Activated CD4-positive, alpha-beta T cell treated with anti-CD3 and anti-CD28 coated beads, Interleukin-2, amount 50 U/mL, for 4 hours (primary cell): ENCODE measurements around the gene POTEH.
"Not testable (repeated sequence)": the region's sequence is repeated elsewhere in the genome, so short reads cannot be mapped to it uniquely, and the experiment has no call there.

Experiments
- DNase-seq, 2 experiments: peaks; one replicate each; pipeline ENCODE4 v3.0.0-alpha.2; 2020

The POTEH gene

DNA sequence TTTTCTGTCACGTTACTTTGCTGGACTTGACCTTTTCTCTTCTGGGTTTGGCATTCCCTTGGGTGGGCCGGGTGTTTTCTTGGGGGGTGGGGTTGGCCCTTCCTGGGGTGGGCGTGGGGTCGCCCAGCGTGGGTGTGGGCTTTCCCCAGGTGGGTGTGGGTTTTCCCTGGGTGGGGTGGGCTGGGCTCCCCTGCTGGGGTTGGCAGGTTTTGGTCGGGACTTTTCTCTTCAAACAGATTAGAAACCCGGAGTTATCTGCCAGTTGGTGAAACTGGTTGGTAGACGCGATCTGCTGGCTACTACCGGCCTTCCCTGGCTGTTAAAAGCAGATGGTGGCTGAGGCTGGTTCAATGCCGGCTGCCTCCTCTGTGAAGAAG lies at the start of gene POTEH:
POTEH (plus strand) TSS at position 278 of the 377 bp plus-strand sequence; CDS start at position 330, 52 bp downstream.
- DNase-seq, result not testable (repeated sequence)

DNA sequence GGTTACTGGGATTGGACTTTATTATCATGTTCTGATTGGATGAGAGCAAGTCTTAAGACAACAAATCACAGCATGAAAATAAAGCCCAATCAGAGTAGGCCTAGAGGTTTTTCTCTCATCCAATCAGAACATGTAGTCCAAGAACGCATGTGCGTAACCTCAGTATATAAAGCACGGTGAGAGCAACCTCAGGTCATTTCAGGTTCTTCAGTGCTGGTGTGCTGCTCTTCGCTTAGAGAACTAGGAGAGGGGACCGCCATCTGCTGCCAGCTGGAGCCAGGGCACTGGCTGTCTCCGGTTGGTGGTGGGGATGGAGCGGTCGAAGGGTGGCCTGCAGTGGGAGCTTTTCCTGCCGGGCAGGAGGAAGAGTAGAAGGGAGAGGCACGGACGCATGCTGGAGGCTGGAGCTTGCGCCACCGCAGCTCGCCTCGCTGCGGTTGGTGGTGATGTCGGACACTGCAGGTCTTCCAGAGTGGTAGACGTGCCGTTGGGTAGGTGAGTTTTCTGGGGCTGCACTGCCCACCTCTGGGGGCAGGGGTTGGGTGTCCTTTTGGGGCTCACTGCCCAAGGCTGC lies 47.5 kb upstream of the POTEH start:
- not testable (repeated sequence) for DNase-seq

DNA sequence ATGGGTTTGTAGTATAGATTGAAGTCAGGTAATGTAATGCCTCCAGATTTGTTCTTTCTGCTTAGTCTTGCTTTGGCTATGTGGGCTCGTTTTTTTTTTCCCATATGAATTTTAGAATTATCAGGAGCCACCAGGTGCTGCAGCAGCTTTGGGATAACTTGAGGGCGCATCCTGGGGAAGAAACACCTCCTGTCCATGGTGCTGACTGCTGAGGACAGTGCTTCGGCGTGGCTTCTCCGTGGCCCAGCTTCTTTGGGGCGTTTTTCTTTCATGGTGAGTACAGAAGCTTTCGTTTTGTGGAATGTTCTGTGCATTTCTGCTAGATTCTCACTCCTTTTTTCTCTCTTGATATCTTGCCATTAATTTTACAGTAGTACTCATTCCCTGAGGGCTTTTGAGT lies 37.9 kb upstream of the POTEH start:
- not testable (repeated sequence) for DNase-seq

DNA sequence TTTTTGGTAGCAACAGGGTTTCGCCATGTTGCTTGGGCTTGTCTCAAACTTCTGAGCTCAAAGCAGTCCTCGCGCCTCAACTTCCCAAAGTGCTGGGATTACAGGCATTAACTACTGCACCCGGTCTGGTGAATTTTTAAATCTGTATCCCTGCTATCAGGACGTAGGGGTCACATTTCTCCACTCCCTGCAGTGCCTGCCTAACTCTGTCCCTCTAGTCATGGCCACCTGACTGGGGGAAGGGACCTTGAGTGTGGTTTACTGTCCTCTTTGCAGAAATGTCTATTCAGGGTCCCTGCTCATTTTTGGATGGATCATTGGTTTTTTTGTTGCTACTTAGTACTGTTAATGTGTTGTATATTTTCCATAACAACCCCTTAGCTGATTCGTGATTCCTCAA lies 37.1 kb upstream of the POTEH start:
- not testable (repeated sequence) for DNase-seq

DNA sequence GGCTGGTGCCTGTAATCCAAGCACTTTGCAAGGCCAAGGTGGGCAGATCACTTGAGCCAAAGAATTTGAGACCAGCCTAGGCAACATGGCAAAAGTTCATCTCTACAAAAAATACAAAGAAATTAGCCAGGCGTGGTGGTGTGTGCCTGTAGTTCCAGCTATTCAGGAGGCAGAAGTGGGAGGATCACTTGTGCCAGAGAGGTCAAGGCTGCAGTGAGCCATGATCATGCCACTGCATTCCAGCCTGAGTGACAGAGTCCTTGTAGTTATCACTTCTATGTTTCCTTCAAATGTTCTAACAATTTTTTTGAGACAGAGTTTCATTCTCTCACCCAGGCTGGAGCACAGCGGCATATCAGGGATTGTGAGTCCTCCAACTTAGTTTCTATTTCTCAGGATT lies 36.6 kb upstream of the POTEH start:
- not testable (repeated sequence) for DNase-seq

DNA sequence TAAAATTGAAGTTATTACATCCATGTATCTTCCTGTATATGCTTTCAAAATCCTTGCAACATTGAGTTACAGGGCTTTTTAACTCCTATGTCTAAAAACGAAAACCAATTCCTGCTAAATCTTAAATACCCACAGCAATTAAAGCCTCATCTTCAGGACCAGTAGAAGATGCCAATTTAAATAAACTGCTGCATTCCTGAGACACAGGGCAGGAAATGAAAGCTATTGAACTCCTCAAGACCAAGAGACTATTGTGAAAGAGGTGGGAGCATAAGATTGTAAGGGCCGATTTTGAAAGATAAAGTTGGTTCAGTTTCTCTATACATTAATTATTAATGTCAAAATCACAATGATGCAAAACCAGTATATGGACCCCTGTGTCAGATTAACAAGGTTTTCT lies 28.7 kb upstream of the POTEH start:
- not testable (repeated sequence) for DNase-seq

DNA sequence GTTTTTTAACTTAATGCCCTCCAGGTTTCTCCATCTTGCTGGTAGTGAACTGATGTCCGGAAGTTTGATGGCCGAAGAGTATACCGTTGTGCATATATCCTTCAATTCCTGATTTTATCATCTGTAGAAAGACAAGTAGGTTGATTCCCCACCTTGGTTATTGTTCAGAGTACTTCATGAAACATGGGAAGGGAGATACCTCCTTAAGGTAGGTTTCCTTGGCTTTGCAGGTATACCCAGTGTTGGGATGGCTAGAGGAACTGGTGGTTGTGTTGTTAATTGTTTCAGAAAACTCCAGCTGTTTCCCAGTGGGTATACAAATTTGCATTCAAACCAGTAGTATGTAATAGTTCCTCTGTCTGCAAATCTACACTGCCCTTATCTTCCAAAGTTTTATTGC lies 25.1 kb upstream of the POTEH start:
- not testable (repeated sequence) for DNase-seq

DNA sequence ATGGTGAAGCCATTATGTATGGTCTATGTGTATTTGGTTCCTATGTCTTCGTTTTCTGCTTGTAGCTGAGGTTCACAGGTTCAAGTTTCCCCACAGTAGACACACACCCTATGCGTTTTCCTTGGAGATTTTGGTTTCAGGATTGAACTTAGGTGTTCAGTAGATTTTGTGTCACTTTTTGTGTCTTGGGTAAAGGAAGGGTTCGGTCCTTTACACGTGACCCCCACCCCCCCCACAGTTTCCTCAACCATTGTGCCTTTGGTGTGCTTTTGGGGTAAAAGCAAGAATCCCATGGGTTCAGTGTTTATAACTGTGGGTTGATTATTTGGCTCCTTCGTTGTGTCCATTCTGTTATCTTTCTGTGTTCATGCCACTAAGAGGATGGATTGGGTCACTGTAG lies 24.3 kb upstream of the POTEH start:
- DNase-seq, result not testable (repeated sequence)

DNA sequence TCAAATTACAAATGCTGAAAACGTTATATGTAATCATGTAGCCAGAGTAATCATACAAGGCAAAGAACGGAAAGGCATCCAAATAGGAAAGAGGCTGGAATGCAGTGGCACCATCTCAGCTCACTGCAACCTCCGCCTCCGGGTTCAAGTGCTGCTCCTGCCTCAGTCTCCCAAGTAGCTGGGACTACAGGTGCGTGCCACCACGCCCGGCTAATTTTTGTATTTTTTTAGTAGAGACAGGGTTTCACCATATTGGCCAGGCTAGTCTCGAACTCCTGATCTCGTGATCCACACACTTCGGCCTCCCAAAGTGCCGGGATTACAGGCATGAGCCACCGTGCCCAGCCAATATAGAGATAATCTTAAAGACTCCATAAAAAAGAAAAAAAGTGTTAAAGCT lies 20.4 kb upstream of the POTEH start:
- DNase-seq, result not testable (repeated sequence)

DNA sequence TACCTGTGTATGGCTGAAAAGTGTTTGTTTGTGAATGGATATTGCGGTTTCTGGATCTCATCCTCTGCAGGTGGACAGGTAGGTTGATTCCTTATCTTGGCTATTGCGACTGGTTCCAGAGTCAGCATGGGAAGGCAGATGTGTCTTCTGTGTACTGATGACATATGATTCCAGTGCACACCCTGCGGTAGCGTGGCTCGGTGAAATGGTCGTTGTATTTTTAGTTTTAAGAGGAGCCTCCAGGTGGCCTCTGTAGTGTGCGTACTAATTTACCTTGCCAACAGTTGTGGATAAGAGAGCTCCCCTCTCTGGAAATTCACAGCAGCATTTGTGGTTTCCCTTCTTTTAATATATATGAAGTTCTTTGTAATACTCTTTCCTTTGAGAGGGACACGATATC lies 10.1 kb upstream of the POTEH start:
- DNase-seq, result not testable (repeated sequence)

DNA sequence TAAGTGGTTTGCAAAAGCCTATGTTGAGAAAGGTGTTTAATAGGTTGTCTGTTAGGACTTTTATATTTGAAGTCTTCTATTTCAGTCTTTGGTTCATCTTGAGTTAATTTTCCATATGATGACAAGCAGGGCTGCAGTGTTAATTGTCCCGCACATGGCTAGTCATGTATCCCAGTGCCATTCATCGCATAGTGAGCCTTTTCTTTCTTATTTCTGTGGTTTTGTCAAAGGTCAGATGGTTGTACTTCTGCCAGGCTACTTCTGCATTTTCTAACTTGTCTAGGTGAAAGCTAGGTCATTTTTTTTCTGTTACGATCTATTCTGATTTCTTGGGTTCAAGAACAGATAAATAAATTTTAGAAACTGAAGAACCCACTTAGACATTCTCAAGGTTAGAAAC lies 5.7 kb upstream of the POTEH start:
- not testable (repeated sequence) for DNase-seq

DNA sequence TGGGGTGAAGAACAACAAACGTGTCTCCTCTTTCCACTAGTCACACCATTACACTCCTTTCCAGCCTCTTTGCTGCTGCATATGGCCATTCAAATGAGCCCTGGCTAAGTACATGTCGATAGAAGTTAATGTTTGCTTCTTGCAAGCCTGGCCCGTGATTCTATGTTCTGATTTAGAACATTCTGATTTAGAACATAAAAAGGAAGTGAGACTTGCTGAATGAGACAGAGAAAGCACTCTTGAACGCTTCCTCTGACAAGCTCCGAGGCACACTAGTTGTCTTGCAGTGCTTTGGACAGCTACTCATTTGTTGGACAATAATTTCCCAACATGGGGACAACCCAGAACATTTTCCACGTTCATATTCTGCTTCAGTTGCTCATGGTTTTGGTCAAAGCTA lies 5.1 kb upstream of the POTEH start:
- DNase-seq, result not testable (repeated sequence)

DNA sequence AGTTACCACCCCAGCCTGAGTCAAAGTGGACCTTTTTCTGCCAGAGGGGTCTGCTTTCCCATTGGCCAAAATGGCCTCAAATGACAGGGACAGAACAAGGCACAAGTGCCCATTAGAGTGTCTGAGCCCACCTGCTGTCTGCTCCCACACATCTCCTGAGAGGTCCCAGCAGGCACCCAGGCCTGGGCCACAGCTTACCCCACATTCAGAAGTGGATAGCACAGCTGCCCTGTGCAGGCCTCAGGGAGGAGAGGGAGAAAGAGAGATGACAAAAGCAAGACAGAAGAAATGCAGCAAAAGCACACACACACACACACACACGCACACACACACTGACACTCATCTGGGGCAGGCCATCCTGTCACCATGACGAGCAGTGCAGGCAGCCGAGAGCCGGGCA lies 4.2 kb upstream of the POTEH start:
- not testable (repeated sequence) for DNase-seq

DNA sequence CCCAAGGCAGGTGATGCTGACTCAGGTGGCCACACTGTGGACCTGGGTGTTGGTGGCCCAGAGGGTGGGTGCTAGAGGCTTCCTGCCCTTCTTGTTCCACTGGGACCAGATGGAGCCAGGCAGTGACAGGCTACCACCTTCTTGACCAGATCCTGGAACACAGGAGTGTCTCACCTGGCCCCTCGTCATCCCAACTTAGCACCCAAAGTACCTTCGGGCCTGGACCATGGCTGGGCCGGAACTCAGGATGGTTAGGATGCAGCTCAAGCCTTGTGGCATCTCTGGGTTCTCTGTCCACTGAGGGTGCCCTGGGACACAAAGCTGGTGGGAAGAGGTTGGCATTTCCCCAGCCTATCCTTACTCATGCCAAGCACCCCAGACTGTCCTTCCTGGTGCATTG lies 2.7 kb upstream of the POTEH start:
- not testable (repeated sequence) for DNase-seq

DNA sequence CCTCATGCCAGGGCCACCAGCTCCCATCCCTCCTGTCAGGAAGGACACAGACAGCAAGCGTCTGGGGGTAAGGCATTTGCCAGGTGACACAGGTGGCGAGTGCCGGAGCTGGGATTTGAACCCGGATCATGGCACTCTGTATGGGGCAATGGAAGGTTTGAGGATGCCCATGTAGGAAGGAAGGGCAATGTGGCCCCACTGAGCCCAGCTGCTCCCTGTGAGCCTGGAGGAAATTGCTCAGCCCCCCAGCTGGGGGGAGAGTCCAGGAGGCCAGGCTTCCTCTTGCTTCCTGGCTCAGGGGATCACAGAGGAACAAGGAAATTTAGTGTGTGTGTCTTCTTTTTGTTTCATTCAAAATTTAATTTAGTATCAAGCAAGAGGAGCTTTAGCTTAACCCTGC lies 2.1 kb upstream of the POTEH start:
- not testable (repeated sequence) for DNase-seq

DNA sequence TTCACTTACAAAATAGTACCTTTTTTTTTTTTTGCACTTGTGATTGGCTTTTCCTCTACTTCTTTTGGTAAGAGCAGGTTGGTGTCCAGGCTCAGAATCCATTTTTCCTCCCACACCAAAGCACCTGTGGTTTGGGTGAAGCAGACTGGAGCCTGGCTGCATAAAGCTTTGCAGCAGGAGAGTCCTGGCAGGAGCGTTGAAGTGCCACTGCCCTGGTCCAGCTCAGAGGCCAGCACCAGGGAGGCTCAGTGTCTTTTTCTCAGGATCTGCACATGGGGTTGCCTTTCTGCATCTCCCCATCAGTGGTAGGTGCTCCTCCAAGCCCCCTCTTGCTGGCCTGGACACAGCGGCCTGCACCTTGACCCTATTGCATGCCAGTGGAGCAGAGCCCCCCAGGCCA lies 1.7 kb upstream of the POTEH start:
- DNase-seq, result not testable (repeated sequence)

DNA sequence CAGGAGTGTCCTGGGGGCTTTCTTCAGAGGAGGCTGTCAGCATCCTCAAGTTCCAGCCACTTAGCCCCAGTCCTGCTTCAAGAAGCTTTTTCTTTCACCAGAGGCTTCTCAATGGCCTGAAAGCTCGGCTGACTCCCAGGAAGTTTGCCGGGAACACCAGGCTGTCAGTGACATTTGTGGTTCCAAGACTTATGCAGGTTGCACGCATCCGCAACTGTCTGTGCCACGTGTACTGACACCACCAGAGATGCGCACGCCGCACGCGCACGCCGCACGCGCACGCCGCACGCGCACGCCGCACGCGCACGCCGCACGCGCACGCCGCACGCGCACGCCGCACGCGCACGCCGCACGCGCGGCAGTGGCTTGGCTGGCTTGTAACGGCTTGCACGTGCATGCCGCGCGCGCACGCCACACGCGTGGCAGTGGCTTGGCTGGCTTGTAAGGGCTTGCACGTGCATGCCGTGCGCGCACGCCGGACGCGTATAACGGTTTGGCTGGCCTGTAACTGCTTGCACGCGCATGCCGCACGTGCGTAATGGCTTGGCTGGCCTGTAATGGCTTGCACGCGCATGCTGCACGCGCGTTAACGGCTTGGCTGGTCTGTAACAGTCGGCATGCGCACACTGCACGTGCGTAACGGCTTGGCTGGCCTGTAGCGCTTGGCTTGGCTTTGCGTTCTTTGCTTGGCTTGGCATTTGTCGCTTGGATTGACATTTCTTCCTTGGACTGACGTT lies 646 bp upstream of the POTEH start:
- DNase-seq, result not testable (repeated sequence)

DNA sequence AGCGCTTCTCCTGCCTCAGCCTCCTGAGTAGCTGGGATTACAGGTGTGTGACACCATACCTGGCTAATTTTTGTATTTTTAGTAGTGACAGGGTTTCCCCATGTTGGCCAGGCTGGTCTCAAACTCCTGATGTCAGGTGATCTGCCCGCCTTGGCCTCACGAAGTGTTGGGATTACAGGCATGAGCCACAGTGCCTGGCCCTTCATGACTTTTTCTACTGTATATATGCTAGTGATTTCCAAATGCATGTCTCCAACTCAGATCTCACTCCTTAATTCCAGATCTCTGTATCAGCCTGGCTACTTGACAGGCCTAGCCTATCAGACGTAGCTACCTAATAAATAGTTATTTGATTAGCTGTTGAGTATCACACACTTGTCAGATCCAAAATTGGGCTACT lies 23.8 kb downstream of the POTEH start:
- DNase-seq, result not testable (repeated sequence)

DNA sequence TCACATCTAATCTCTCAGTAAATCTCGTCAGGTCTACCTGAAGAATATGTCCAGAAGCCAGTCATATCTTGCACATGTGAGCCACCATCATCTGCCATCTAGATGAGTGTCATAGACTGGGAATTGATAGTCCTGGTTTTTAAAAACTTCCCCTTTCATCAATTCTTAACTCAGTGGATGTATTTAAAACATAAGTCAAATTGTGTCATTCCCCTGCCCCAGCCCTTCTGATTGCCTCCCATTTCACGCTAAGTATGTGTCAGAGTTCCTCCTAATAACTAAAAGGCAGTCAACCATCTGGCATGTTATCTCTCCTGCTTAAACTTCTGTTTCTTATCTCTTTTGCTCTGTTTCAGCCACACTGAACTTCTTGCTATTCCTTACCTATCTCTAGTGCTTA lies 24.3 kb downstream of the POTEH start:
- not testable (repeated sequence) for DNase-seq

DNA sequence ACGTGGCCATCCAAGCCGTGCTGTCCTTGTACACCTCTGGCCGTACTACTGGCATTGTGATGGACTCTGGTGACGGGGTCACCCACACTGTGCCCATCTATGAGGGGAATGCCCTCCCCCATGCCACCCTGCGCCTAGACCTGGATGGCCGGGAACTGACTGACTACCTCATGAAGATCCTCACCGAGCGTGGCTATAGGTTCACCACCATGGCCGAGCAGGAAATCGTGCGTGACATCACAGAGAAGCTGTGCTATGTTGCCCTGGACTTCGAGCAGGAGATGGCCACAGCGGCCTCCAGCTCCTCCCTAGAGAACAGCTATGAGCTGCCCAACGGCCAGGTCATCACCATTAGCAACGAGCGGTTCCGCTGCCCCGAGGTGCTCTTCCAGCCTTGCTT lies 32.1 kb downstream of the POTEH start:
- not testable (repeated sequence) for DNase-seq

DNA sequence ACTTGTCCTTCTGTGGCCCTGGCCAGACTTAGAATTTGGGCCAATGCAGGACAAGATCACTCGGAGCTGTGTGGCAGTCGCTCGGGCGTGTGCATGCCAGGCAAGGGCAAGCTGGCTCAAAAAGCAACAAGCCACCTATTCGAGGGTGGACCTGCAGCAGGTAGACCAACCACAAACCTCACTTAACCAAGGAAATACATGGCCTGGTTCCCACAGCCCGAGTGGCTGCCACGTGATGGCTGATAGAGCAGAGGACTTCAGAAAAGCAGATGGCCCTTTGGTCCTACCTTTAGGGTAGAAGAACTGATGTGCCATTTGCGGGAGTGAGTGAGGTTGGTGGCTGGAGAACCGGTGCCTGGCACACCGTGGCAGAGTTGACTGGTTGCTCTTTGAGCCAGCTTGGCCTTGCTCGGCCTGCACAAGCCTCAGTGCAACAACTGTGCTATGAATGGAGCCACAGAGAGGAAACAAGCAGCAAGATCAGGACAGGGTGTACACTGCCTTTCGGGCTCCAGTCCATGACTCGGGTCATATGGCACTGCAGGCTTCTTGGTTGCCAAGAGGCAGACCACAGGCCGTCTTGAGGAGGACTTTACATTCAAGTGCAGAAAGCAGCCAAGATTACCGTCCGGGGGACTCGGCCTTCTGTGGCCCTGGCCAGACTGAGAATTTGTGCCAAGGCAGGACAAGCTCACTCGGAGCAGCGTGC lies 39.5 kb downstream of the POTEH start:
- DNase-seq, result not testable (repeated sequence)

DNA sequence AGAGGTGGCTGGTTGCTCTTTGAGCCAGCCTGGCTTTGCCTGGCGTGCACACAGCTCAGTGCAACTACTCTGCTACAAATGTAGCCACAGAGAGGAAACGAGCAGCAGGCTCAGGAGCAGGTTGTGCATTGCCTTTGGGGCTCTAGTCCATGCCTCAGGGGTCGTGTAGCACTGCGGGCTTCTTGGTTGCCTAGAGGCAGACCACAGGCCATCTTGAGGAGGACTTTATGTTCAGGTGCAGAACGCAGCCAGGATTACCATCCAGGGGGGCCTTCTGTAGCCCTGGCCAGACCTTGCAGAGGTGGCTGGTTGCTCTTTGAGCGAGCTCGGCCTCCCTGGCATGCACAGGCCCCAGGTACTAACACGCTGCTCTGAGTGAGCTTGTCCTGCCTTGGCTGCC lies 41.2 kb downstream of the POTEH start:
- not testable (repeated sequence) for DNase-seq

DNA sequence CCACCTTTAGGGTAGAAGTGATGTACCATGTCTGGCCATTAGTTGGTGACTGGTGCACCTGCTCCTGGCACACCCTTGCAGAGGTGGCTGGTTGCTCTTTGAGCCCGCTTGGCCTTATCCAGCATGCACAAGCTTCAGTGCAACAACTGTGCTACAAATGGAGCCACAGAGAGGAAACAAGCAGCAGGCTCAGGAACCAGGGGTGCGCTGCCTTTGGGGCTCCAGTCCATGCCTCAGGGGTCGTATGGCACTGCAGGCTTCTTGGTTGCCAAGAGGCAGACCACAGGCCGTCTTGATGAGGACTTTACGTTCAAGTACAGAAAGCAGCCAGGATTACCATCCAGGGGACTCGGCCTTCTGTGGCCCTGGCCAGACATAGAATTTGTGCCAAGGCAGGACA lies 44.6 kb downstream of the POTEH start:
- not testable (repeated sequence) for DNase-seq
